Retina (tissue), 1 donor: ENCODE measurements around the gene INPP5D.
"Not testable (repeated sequence)": the region's sequence is repeated elsewhere in the genome, so short reads cannot be mapped to it uniquely, and the experiment has no call there.

Experiments used
- DNase-seq: peaks from one replicate; pipeline ENCODE4 v3.0.0-alpha.2; 2016

INPP5D gene

GRCh38 chr2:233119806-233120205, 59.7 kb downstream of the INPP5D start:
- no peak for DNase-seq

- no peak for DNase-seq
Measured at GRCh38 chr2:233120459-233120858, 60.3 kb downstream of the INPP5D start.

DNA sequence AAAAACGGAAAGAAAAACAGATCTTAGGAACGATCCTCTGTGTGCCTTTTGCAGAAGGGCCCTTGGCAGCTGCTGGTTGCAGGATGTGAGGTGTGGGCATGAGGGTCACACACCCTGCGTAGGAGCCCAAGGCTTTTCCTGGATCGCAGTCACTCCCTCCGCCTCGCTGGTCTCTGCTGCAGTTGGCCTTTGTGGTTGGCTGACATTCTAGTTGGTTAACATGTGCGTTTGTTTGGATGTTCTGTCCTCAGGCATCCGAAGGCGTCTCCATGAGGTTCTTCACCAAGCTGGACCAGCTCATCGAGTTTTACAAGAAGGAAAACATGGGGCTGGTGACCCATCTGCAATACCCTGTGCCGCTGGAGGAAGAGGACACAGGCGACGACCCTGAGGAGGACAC, 61.7 kb downstream of the INPP5D start:
- no peak for DNase-seq

DNA sequence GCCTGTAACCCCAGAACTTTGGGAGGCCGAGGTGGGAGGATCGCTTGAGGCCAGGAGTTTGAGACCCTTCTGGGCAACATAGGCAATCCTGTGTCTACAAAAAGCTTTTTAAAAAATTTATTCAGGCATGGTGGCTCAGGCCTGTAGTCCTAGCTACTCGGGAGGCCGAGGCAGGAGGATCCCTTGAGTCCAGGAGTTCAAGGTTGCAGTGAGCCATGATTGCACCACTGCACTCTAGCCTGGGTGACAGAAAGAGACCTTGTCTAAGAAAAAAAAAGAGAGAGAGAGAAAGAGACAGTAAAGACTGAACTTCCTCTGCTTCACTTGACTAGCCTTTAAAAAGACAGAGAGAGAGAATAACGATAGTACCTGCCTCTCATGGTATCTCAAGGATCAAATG, 62.4 kb downstream of the INPP5D start:
- DNase-seq, result no peak

DNA sequence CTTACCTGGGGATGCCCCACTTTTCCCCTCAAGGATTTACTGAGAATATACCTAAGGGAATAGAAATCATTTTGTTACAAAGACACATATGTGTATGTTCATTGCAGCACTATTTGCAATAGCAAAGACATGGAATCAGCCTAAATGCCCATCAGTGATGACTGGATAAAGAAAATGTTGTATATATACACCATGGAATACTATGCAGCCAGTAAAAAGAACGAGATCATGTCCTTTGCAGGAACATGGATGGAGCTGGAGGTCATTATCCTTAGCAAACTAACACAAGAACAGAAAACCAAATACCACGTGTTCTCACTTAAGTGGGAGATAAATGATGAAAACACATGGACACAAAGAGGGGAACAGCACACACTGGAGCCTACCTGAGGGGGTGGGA, 63.4 kb downstream of the INPP5D start:
- DNase-seq, result not testable (repeated sequence)

- DNase-seq, result no peak
Measured at GRCh38 chr2:233124421-233125080, 64.4 kb downstream of the INPP5D start.

DNA sequence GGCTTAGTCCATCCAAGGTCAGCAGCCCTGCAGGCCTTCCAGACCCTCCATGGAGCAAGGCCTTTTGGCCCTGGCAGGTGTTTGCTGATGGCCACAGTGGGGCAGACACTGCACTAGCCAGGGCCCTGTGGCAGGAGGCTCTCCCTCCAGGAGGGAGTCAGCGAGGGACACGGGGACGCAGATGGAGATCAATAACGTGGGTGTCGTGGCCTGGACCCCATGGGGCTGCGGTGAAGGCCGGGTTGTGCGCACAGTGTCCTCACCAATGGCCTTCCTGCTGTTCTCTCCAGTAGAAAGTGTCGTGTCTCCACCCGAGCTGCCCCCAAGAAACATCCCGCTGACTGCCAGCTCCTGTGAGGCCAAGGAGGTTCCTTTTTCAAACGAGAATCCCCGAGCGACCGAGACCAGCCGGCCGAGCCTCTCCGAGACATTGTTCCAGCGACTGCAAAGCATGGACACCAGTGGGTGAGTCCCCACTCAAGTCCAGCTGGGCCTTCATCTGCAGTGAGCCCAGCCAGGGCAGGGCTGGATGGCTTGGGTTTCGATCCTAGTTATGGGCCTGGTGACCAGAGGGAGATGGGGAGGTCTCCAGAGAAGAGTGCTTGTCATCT, 65.4 kb downstream of the INPP5D start:
- DNase-seq, result no peak

DNA sequence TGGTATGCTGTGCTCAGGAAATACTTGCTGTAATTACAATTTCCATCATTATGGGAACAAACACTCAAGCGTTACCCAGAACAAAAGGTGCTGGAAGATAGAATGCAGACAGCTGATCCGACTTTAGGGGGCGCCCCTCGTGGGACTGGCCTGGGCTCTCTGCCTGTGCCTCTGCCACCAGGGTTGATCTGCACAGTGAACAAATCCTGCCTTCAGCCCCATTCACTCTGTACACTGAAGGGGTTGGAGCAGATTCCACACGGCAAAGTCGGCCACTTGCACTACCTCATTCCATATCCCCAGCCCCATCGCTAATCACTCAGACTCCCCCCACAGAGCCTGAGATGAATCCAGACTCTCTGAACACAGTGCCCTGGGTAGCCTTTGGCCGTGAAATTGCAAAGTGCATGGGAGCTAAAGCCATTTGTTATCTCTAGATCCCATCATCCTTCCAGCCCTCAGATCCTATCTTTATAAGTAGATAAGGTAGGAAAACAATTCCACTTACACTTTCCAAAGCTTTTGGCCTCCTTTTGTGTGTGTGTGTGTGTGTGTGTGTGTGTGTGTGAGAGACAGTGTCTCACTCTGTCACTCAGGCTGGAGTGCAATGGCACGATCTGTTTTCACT, 69.3 kb downstream of the INPP5D start:
- no peak for DNase-seq

- no peak for DNase-seq
Measured at GRCh38 chr2:233130024-233130423, 69.9 kb downstream of the INPP5D start.

- DNase-seq, result peak; percentile 31
Measured at GRCh38 chr2:233130481-233131020, 70.4 kb downstream of the INPP5D start.

- DNase-seq, result peak; percentile 42
Measured at GRCh38 chr2:233131936-233132720, 72.0 kb downstream of the INPP5D start.

GRCh38 chr2:233133239-233133638, 73.1 kb downstream of the INPP5D start:
- DNase-seq, result no peak

GRCh38 chr2:233135421-233135820, 75.3 kb downstream of the INPP5D start:
- no peak for DNase-seq

DNA sequence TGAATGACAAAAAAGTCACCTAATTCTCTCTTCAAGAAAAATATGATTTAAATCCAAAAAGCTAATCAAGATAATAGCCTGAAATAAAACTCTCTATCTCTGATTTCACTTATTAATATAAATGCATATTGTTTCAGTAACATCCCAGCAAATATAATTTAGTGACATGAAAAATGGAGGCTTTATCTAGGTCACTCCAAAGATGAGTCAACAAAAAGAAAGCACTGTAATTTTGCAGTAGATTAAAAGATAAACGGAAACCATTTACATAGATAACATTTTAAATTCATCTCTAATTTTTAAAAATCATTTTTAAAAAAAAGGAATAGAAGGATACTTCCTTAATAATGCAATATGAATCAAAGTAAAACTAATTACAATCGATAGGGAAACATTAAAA, 76.9 kb downstream of the INPP5D start:
- no peak for DNase-seq

DNA sequence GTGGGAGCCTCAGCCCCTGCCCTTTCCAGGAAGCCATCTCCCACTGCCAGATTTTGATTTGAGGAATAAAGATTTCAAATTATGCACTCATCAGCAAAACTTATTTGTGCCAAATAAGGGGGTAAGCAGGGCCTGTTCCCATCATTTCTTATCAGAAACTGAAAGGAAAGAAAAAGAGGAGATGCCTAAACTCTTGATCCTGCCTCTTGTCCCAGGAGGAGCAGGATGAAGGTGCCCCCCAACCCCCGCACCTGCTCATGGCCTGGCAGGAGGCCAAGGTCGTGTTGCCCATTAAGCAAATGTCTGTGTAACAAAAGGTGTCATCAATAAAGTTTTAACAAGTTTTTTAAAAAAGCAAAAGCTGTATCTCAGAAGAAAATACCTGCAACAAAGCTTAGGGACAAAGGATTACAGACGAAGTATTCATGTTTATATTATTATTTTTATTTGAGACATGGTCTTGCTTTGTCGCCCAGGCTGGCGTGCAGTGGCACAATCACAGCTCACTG, 80.0 kb downstream of the INPP5D start:
- no peak for DNase-seq

- DNase-seq, result no peak
Measured at GRCh38 chr2:233140978-233141377, 80.8 kb downstream of the INPP5D start.

DNA sequence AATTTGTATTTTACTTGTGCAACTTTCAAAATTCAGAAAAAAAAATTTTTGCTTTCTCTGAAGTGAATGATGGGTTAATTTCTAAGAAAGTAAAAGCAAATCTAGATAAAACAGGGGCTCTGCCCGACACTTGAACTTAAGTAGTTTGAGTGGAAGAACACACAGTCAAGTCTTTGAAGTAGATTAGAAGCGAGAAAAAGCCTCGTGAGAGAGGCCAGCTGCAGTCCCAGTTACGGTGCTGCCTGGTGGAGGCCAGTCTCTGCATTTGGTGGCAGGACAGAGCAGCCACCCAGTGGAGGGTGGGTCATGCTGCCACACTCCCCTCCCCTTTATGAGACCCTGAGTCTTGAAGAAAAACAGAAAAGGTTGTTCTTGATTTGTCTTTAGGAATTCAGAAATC, 81.8 kb downstream of the INPP5D start:
- DNase-seq, result no peak

- no peak for DNase-seq
Measured at GRCh38 chr2:233142355-233142897, 82.3 kb downstream of the INPP5D start.

GRCh38 chr2:233143700-233144331, 83.7 kb downstream of the INPP5D start:
- no peak for DNase-seq

DNA sequence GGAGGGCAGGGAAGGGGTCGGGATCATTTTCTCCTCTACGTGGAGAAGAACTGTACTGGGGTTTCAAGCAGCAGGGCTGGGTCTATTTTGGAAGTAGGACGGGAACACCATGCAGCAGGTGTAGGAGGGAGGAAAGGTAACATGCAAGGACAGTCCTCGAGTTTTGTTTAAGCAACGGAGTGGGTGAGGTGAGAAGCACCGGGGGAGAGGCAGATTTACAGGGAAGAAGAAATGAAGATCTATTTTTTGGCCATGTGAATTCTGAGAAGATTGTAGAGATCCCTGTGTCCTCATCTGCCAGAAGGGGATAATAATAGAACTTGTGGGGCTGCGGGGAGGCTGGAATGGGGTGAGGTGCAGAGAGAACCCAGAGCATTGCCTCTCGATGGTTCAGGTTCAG, 85.6 kb downstream of the INPP5D start:
- DNase-seq, result no peak

DNA sequence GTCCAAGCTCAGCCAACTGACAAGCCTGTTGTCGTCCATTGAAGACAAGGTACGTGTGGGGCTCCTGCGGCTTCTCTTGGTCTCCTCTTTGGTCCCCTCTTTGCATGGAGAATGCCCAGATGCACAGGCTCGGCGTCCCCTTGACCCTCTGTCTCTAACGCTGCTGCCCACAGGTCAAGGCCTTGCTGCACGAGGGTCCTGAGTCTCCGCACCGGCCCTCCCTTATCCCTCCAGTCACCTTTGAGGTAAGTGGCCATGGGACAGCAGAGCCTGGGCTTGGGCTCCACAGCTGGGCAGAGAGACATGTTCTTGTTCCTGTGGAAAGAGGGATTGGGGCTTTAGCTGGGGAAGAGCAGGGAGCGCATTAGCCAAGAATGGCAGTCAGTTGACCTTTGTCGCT, 86.1 kb downstream of the INPP5D start:
- no peak for DNase-seq

GRCh38 chr2:233147136-233147828, 87.1 kb downstream of the INPP5D start:
- DNase-seq, result no peak
